CD14-positive monocyte (primary cell): ENCODE measurements around the gene CLASP1. TPM values are rescaled to one million over a fixed set of nuclear protein-coding genes. Genes with fewer than 3 reads are reported as not detected.

Experiments
- DNase-seq, 3 donors: peaks; one replicate each; pipeline ENCODE4 v3.0.0-alpha.2; 2011 to 2022
- H2AFZ ChIP-seq: 2 replicates; pipeline ENCODE4 v1.6.0; 2012; ENCODE audit warnings: mild to moderate bottlenecking, low read depth, low read length, inconsistent platforms; ENCODE audit not compliant: insufficient read depth, poor library complexity, severe bottlenecking
- H3K27ac ChIP-seq, 2 donors: 1 replicate in 1 of 2; 2 replicates in 1 of 2; pipeline ENCODE4 v1.5.1; 2012 to 2013; ENCODE audit warnings: low read length in 2 of 2, control low read depth in 1 of 2, inconsistent platforms in 1 of 2, low read depth in 1 of 2, mild to moderate bottlenecking in 1 of 2
- H3K27me3 ChIP-seq, 2 donors: one replicate each; pipeline versions ENCODE4 v1.6.0 to v1.6.1; 2011 to 2013; ENCODE audit warnings: low read length in 2 of 2; ENCODE audit not compliant: control insufficient read depth in 2 of 2, insufficient read depth in 2 of 2
- H3K36me3 ChIP-seq, 2 donors: replicated peaks in 1 of 2; 1 replicate in 1 of 2; 2 replicates in 1 of 2; pipeline versions ENCODE4 v1.5.1 to v1.6.1; 2012 to 2013; ENCODE audit warnings: low read length in 2 of 2, control low read depth in 1 of 2, inconsistent platforms in 1 of 2, mild to moderate bottlenecking in 1 of 2; ENCODE audit not compliant: insufficient read depth in 2 of 2, control insufficient read depth in 1 of 2
- H3K4me1 ChIP-seq, 2 donors: 1 replicate in 1 of 2; 2 replicates in 1 of 2; pipeline versions ENCODE4 v1.5.1 to v1.6.1; 2012 to 2013; ENCODE audit warnings: low read length in 2 of 2, control low read depth in 1 of 2, inconsistent platforms in 1 of 2, mild to moderate bottlenecking in 1 of 2, moderate library complexity in 1 of 2; ENCODE audit not compliant: insufficient read depth in 2 of 2, control insufficient read depth in 1 of 2
- H3K4me2 ChIP-seq: replicated peaks from 2 replicates; pipeline ENCODE3; 2012; ENCODE audit warnings: low read length, moderate library complexity, mild to moderate bottlenecking; ENCODE audit not compliant: poor library complexity, severe bottlenecking; ENCODE audit errors: extremely low read depth
- H3K4me3 ChIP-seq, 3 experiments: fragments of 200-600 bp in 1 of 3; sonication (generic) in 1 of 3; replicated peaks in 1 of 3; 1 replicate in 2 of 3; 2 replicates in 1 of 3; pipeline ENCODE4 v1.5.1; 2011 to 2013; ENCODE audit warnings: low read length in 3 of 3, mild to moderate bottlenecking in 3 of 3, control low read depth in 2 of 3, low read depth in 2 of 3, inconsistent platforms in 1 of 3, moderate library complexity in 1 of 3
- H3K79me2 ChIP-seq: 2 replicates; pipeline ENCODE4 v1.6.0; 2012; ENCODE audit warnings: mild to moderate bottlenecking, control low read depth, inconsistent platforms, low read length, moderate library complexity; ENCODE audit not compliant: insufficient read depth
- H3K9ac ChIP-seq: 2 replicates; pipeline ENCODE4 v1.6.0; 2017; ENCODE audit warnings: low read length, mild to moderate bottlenecking; ENCODE audit not compliant: insufficient read depth, poor library complexity, severe bottlenecking
- H3K9me3 ChIP-seq, 2 donors: replicated peaks in 1 of 2; 1 replicate in 1 of 2; 2 replicates in 1 of 2; pipeline versions ENCODE4 v1.5.1 to v1.6.1; 2012 to 2013; ENCODE audit warnings: low read length in 2 of 2, control low read depth in 1 of 2; ENCODE audit not compliant: control insufficient read depth in 1 of 2, insufficient read depth in 1 of 2
- H4K20me1 ChIP-seq: 2 replicates; pipeline ENCODE4 v1.6.0; 2012; ENCODE audit warnings: mild to moderate bottlenecking, low read length, control low read depth, moderate library complexity; ENCODE audit not compliant: insufficient read depth
- H3K27ac Mint-ChIP-seq, 7 donors: one replicate each; pipeline ENCODE4 v1.8.0; 2020; ENCODE audit warnings: mild to moderate bottlenecking in 7 of 7, mixed read lengths in 7 of 7, moderate library complexity in 6 of 7, inconsistent platforms in 2 of 7
- H3K27me3 Mint-ChIP-seq, 3 donors: one replicate each; pipeline ENCODE4 v1.8.0; 2021 to 2022; ENCODE audit warnings: low read depth in 3 of 3, mild to moderate bottlenecking in 3 of 3, mixed read lengths in 3 of 3, moderate library complexity in 3 of 3, inconsistent platforms in 1 of 3
- H3K36me3 Mint-ChIP-seq, 2 donors: one replicate each; pipeline ENCODE4 v1.8.0; 2020; ENCODE audit warnings: mixed read lengths in 2 of 2, inconsistent platforms in 1 of 2, mild to moderate bottlenecking in 1 of 2
- H3K4me1 Mint-ChIP-seq: one replicate; pipeline ENCODE4 v1.8.0; 2020; ENCODE audit warnings: mild to moderate bottlenecking, mixed read lengths
- H3K4me3 Mint-ChIP-seq, 2 donors: one replicate each; pipeline ENCODE4 v1.8.0; 2020; ENCODE audit warnings: mild to moderate bottlenecking in 2 of 2, mixed read lengths in 2 of 2, moderate library complexity in 1 of 2
- H3K9me3 Mint-ChIP-seq, 7 donors: one replicate each; pipeline ENCODE4 v1.8.0; 2020 to 2022; ENCODE audit warnings: mixed read lengths in 7 of 7, mild to moderate bottlenecking in 6 of 7, moderate library complexity in 6 of 7, inconsistent platforms in 2 of 7
- WGBS: methylation state at CpG from one replicate; pipeline ENCODE4 v1.1.5; 2013; ENCODE audit warnings: missing lambda C conversion rate; ENCODE audit not compliant: insufficient coverage; 5-methylcytosine and 5-hydroxymethylcytosine counted together
- intact Hi-C, 2 donors: fragments of 100-400 bp; cut with micrococcal nuclease; formaldehyde crosslinking; loops; one replicate each; pipeline versions ENCODE4 v1.15.0 to v1.15.1; 2023
- polyA plus RNA-seq, 3 donors: library from polyadenylated mRNA; depleted of rRNA in 1 of 3; unstranded in 2 of 3; stranded (reverse) in 1 of 3; fragments of 300-500 nt in 2 of 3; fragments of >200 nt in 1 of 3; fragmentation: Illumina TruSeq in 2 of 3; gene quantifications; 1 replicate in 2 of 3; 2 replicates in 1 of 3; pipeline ENCODE4 v1.2.3, GENCODE V29; 2012 to 2021
- TF ChIP-seq, protein P1 (sequence below): fragments of 200-600 bp; IDR thresholded peaks from one replicate; pipeline ENCODE4 v1.8.0; 2022; ENCODE audit warnings: antibody characterized with exemption, mild to moderate bottlenecking

Gene CLASP1
- polyA plus RNA-seq, 3 donors: 4.8 to 8.1 (median 7.6) TPM

DNA sequence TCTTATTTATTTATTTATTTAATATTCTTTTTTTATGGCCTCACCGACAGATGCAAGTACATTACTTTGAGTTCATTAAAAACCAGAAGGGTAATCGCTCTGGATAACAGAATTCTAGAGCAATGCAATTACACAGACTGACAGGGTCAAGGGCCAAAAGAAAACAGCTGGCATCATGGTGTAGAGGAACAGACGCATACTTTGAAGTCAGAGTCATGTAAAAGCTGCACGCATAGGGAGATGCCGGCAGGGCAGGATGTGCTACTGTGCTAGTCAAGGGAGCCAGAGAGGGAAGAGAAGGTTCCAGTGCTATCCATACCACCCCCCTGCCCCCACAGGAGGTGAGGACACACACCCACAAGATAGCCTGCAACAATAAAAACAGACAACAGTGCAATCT lies 249.1 kb downstream of the CLASP1 start:
- no peaks in the 10 kb centered on the region for H3K9me3 Mint-ChIP-seq
- TF ChIP-seq, protein P1, sequence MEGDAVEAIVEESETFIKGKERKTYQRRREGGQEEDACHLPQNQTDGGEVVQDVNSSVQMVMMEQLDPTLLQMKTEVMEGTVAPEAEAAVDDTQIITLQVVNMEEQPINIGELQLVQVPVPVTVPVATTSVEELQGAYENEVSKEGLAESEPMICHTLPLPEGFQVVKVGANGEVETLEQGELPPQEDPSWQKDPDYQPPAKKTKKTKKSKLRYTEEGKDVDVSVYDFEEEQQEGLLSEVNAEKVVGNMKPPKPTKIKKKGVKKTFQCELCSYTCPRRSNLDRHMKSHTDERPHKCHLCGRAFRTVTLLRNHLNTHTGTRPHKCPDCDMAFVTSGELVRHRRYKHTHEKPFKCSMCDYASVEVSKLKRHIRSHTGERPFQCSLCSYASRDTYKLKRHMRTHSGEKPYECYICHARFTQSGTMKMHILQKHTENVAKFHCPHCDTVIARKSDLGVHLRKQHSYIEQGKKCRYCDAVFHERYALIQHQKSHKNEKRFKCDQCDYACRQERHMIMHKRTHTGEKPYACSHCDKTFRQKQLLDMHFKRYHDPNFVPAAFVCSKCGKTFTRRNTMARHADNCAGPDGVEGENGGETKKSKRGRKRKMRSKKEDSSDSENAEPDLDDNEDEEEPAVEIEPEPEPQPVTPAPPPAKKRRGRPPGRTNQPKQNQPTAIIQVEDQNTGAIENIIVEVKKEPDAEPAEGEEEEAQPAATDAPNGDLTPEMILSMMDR: no peak
- H3K27ac Mint-ChIP-seq: peak overlapping the region in 1 of 7 donors; percentile 53
- H3K4me3 Mint-ChIP-seq: no peak overlapping the region
- peaks cover 3% of the 10 kb centered on the region for H4K20me1 ChIP-seq
- intact Hi-C loops: loop anchor here (5.0 to 10.0 kb wide), 2 partner anchors 315 to 317 kb away; no protein-coding TSS in a partner anchor
- no peak for DNase-seq
- no peaks in the 10 kb centered on the region for H3K4me1 ChIP-seq
- H3K27me3 Mint-ChIP-seq: no peaks in the 10 kb centered on the region
- H3K36me3 ChIP-seq: peaks cover 49 to 93% of the 10 kb centered on the region in 2 donors
- H3K79me2 ChIP-seq: no peaks in the 10 kb centered on the region
- H3K27me3 ChIP-seq: no peaks in the 10 kb centered on the region
- no peak overlapping the region for H3K27ac ChIP-seq
- no peak overlapping the region for H2AFZ ChIP-seq
- no peak overlapping the region for H3K9ac ChIP-seq
- H3K9me3 ChIP-seq: no peaks in the 10 kb centered on the region
- H3K4me3 ChIP-seq: no peak overlapping the region
- peaks cover 7% of the 10 kb centered on the region for H3K4me1 Mint-ChIP-seq
- H3K4me2 ChIP-seq: no peak overlapping the region
- 80% methylated on average over 2 of the region's 5 CpGs for WGBS
- H3K36me3 Mint-ChIP-seq: peaks cover 67 to 68% of the 10 kb centered on the region in 2 donors

DNA sequence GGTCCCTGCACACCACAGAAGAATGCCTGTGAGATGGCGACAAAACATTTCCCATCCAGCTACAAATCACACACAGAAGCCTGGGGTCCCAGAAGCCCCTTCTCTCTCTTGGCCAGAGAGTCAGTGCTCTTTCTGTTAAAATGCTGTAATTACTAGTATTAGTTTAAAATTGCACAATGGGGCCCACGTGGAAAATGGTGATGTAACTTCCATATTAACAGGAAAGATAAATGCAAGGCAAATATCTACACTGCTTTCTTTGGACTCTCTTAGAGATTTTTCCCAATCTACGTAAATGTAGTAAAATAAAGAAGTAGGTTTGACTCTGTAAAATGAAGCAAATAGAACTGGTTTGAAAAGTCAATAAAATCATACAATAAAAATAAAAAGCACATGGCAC lies 250.4 kb downstream of the CLASP1 start:
- no CpG with 5 or more reads among the region's 3 CpGs for WGBS
- Mint-ChIP-seq H3K9me3 (no peaks in the 10 kb centered on the region), H3K4me3 (no peak overlapping the region)

More for the DNA sequence above, 250.4 kb downstream of the CLASP1 start:
- Mint-ChIP-seq H3K4me1 (peaks cover 7% of the 10 kb centered on the region), H3K27ac (peak overlapping the region in 5 of 7 donors; percentile 52 to 88 (median 70)), H3K27me3 (no peaks in the 10 kb centered on the region), H3K36me3 (peaks cover 68 to 73% of the 10 kb centered on the region in 2 donors)
- Histone ChIP-seq H3K4me1 (no peaks in the 10 kb centered on the region), H3K9me3 (no peaks in the 10 kb centered on the region), H3K27me3 (no peaks in the 10 kb centered on the region), H3K79me2 (no peaks in the 10 kb centered on the region), H3K4me2 (no peak overlapping the region), H2AFZ (no peak overlapping the region), H3K27ac (peak overlapping the region in 1 of 2 donors; percentile 42), H3K9ac (no peak overlapping the region), H4K20me1 (peaks cover 3% of the 10 kb centered on the region), H3K36me3 (peaks cover 54 to 95% of the 10 kb centered on the region in 2 donors), H3K4me3 (no peak overlapping the region)
- DNase-seq: peak; percentile 6 to 8 (median 7)
- intact Hi-C loops: no loop called here
- TF ChIP-seq, protein P1: no peak
